SK-N-SH (cell line): ENCODE measurements around the gene NLRC4. TPM values are rescaled to one million over a fixed set of nuclear protein-coding genes. Genes with fewer than 3 reads are reported as not detected.

Source experiments
- CTCF ChIA-PET: fragments of 300-600, 350-600 bp; formaldehyde crosslinking; extraction: SDS; loops from one replicate; lab custom pipeline; 2021; lab: Yijun Ruan, JAX
- POLR2A ChIA-PET: fragments of 350-600 bp; sonication (Branson Sonifier 250); formaldehyde crosslinking; extraction: SDS; loops from one replicate; lab custom pipeline; 2020; ENCODE audit warnings: antibody characterized with exemption, inconsistent platforms; lab: Yijun Ruan, JAX
- DNase-seq: peaks from one replicate; pipeline ENCODE4 v3.0.0; 2012
- H2AFZ ChIP-seq: fragments of 200-600 bp; sonication (generic); 2 replicates; pipeline ENCODE4 v1.8.1; 2016; ENCODE audit warnings: antibody characterized with exemption, mild to moderate bottlenecking, low read depth
- H3F3A ChIP-seq: fragments of 200-600 bp; sonication (generic); replicated peaks from 2 replicates; pipeline ENCODE3; 2016; ENCODE audit warnings: antibody characterized with exemption, mild to moderate bottlenecking; ENCODE audit not compliant: insufficient read depth
- H3K27ac ChIP-seq, 2 experiments: fragments of 200-500 bp in 1 of 2; fragments of 200-600 bp in 1 of 2; sonication (Bioruptor generic) in 1 of 2; sonication (generic), shearing (Covaris generic) in 1 of 2; 2 replicates each; pipeline versions ENCODE4 v1.5.1 to v1.6.1; 2014 to 2016; ENCODE audit warnings: low read depth in 2 of 2, inconsistent platforms in 1 of 2, low read length in 1 of 2, mild to moderate bottlenecking in 1 of 2, mixed read lengths in 1 of 2
- H3K27me3 ChIP-seq: fragments of 200-600 bp; sonication (generic), shearing (Covaris generic); 2 replicates; pipeline ENCODE4 v1.6.1; 2016; ENCODE audit warnings: mixed run types; ENCODE audit not compliant: insufficient read depth
- H3K36me3 ChIP-seq, 2 experiments: fragments of 200-500 bp in 1 of 2; fragments of 200-600 bp in 1 of 2; sonication (Bioruptor generic) in 1 of 2; sonication (generic) in 1 of 2; replicated peaks in 1 of 2; 2 replicates each; pipeline versions ENCODE3 to v1.5.1; 2014 to 2016; ENCODE audit warnings: low read length in 1 of 2, mild to moderate bottlenecking in 1 of 2; ENCODE audit not compliant: insufficient read depth in 2 of 2, control insufficient read depth in 1 of 2
- H3K4me1 ChIP-seq, 2 experiments: fragments of 200-500 bp in 1 of 2; fragments of 200-600 bp in 1 of 2; sonication (Bioruptor generic) in 1 of 2; sonication (generic), shearing (Covaris generic) in 1 of 2; 2 replicates each; pipeline versions ENCODE4 v1.5.1 to v1.6.1; 2014 to 2016; ENCODE audit warnings: low read depth in 1 of 2, low read length in 1 of 2, mixed run types in 1 of 2; ENCODE audit not compliant: insufficient read depth in 2 of 2, control insufficient read depth in 1 of 2
- H3K4me2 ChIP-seq: fragments of 200-600 bp; sonication (generic), shearing (Covaris generic); 2 replicates; pipeline ENCODE4 v1.6.1; 2017; ENCODE audit warnings: mixed run types
- H3K4me3 ChIP-seq, 2 experiments: fragments of 200-500 bp in 1 of 2; fragments of 200-600 bp in 1 of 2; sonication (Bioruptor generic) in 1 of 2; sonication (generic), shearing (Covaris generic) in 1 of 2; 2 replicates each; pipeline versions ENCODE4 v1.5.1 to v1.8.1; 2014 to 2016; ENCODE audit warnings: low read depth in 2 of 2, inconsistent platforms in 1 of 2, low read length in 1 of 2, mild to moderate bottlenecking in 1 of 2, mixed read lengths in 1 of 2, moderate library complexity in 1 of 2
- H3K79me2 ChIP-seq: fragments of 200-600 bp; sonication (generic); 2 replicates; pipeline ENCODE4 v1.8.1; 2017; ENCODE audit warnings: mild to moderate bottlenecking; ENCODE audit not compliant: insufficient read depth
- H3K9ac ChIP-seq: fragments of 200-600 bp; sonication (generic); 2 replicates; pipeline ENCODE4 v1.6.1; 2017; ENCODE audit warnings: mixed run types
- H3K9me2 ChIP-seq: fragments of 200-600 bp; sonication (generic); 2 replicates; pipeline ENCODE4 v1.6.1; 2017; ENCODE audit warnings: mixed run types
- H3K9me3 ChIP-seq: fragments of 200-600 bp; sonication (generic); 2 replicates; pipeline ENCODE4 v1.6.1; 2017; ENCODE audit warnings: mixed run types, mild to moderate bottlenecking, moderate library complexity
- H4K20me1 ChIP-seq: fragments of 200-600 bp; sonication (generic); 2 replicates; pipeline ENCODE4 v1.6.1; 2017; ENCODE audit warnings: mild to moderate bottlenecking, mixed run types; ENCODE audit not compliant: insufficient read depth
- CHD2 ChIP-seq: fragments of 150-350 bp; IDR thresholded peaks from 2 replicates; pipeline ENCODE4 v1.6.1; 2018; ENCODE audit warnings: low read length; ENCODE audit not compliant: partially characterized antibody
- CTCF ChIP-seq: fragments of 200-600 bp; sonication (generic); IDR thresholded peaks from 2 replicates; pipeline ENCODE4 v1.6.1; 2017; ENCODE audit warnings: antibody characterized with exemption, mild to moderate bottlenecking, moderate library complexity
- EP300 ChIP-seq, 2 experiments: IDR thresholded peaks; 2 replicates each; pipeline versions ENCODE4 v1.4.0 to v1.6.1; 2012; ENCODE audit warnings: borderline replicate concordance in 1 of 2, low read depth in 1 of 2, low read length in 1 of 2
- EZH2phosphoT487 ChIP-seq: fragments of 200-600 bp; sonication (generic); IDR thresholded peaks from 2 replicates; pipeline ENCODE4 v1.6.1; 2017; ENCODE audit warnings: low read depth, mixed run types, mild to moderate bottlenecking, antibody characterized with exemption, moderate library complexity, borderline replicate concordance
- FOSL2 ChIP-seq: IDR thresholded peaks from 2 replicates; pipeline ENCODE4 v1.4.0; 2012; ENCODE audit warnings: low read depth, mild to moderate bottlenecking, moderate library complexity, borderline replicate concordance
- FOXJ3 ChIP-seq: sonication (generic); formaldehyde crosslinking; IDR thresholded peaks from 2 replicates; pipeline ENCODE4 v1.5.1; 2020; ENCODE audit warnings: mild to moderate bottlenecking, missing genetic modification reagents
- FOXM1 ChIP-seq: IDR thresholded peaks from 2 replicates; pipeline ENCODE4 v1.4.0; 2012; ENCODE audit warnings: low read depth, mild to moderate bottlenecking
- GABPA ChIP-seq: IDR thresholded peaks from 2 replicates; pipeline ENCODE4 v1.4.0; 2012; ENCODE audit warnings: low read depth, mild to moderate bottlenecking
- MAX ChIP-seq: IDR thresholded peaks from 2 replicates; pipeline ENCODE4 v1.4.0; 2012; ENCODE audit warnings: low read depth
- MEF2A ChIP-seq: IDR thresholded peaks from 2 replicates; pipeline ENCODE4 v1.4.0; 2012; ENCODE audit warnings: low read depth, borderline replicate concordance
- MXI1 ChIP-seq: IDR thresholded peaks from 2 replicates; pipeline ENCODE4 v1.6.1; 2012; ENCODE audit warnings: mild to moderate bottlenecking, low read depth, low read length, improper control_type of control experiment
- NFIC ChIP-seq: IDR thresholded peaks from 2 replicates; pipeline ENCODE4 v1.4.0; 2012; ENCODE audit warnings: borderline replicate concordance
- PBX3 ChIP-seq: IDR thresholded peaks from 2 replicates; pipeline ENCODE4; 2012
- RAD21 ChIP-seq: IDR thresholded peaks from 2 replicates; pipeline ENCODE4 v1.6.1; 2012; ENCODE audit warnings: mild to moderate bottlenecking, low read length
- RFX5 ChIP-seq: IDR thresholded peaks from 2 replicates; pipeline ENCODE4 v1.6.1; 2012; ENCODE audit warnings: mild to moderate bottlenecking, improper control_type of control experiment, low read length
- RXRA ChIP-seq: IDR thresholded peaks from 2 replicates; pipeline ENCODE4 v1.4.0; 2012; ENCODE audit warnings: low read depth, mild to moderate bottlenecking, borderline replicate concordance
- SIN3A ChIP-seq: IDR thresholded peaks from 2 replicates; pipeline ENCODE4 v1.6.1; 2012; ENCODE audit warnings: low read depth, mild to moderate bottlenecking, low read length, moderate library complexity, borderline replicate concordance
- SMC3 ChIP-seq: IDR thresholded peaks from 2 replicates; pipeline ENCODE4 v1.6.1; 2012; ENCODE audit warnings: low read depth, low read length, improper control_type of control experiment
- TAF1 ChIP-seq: IDR thresholded peaks from 2 replicates; pipeline ENCODE4 v1.6.1; 2012; ENCODE audit warnings: low read depth, mild to moderate bottlenecking, low read length, moderate library complexity, borderline replicate concordance
- TCF12 ChIP-seq: IDR thresholded peaks from 2 replicates; pipeline ENCODE4 v1.4.0; 2012
- TEAD4 ChIP-seq: IDR thresholded peaks from 2 replicates; pipeline ENCODE4 v1.4.0; 2012; ENCODE audit warnings: mild to moderate bottlenecking, borderline replicate concordance; ENCODE audit not compliant: insufficient read depth
- YY1 ChIP-seq: IDR thresholded peaks from 2 replicates; pipeline ENCODE4 v1.4.0; 2012; ENCODE audit warnings: low read depth, mild to moderate bottlenecking
- WGBS: methylation state at CpG from one replicate; pipeline ENCODE4 v1.1.6; 2017; ENCODE audit warnings: low lambda C conversion rate; 5-methylcytosine and 5-hydroxymethylcytosine counted together
- polyA plus RNA-seq, 3 experiments: library from polyadenylated mRNA; depleted of rRNA; stranded (reverse); fragments of >200 nt; gene quantifications; 2 replicates each; pipeline ENCODE4 v1.2.3, GENCODE V29; 2012

NLRC4 gene
- polyA plus RNA-seq, 1 of the 3 experiments (the other 2 are of a cell fraction) = not detected

DNA sequence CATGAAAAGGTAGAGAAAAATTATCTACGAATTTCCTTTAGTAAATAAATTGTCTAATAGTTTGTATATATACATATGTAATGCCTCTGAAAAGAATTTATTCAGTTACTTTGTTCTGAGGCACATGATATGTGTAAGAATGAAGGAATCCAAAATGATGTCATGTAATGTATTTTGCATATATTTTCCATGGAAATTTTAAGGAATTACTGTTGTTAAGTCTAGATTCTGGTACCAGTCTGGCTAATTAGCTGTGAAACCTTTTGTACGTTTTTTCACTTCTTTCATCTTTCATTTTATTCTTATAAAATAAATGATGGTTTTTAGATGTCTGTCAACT is 25.3 kb upstream of the NLRC4 start (continued):
- no peak for TF ChIP-seq PBX3
- TF ChIP-seq MXI1 = no peak

- no peak overlapping the region for H2AFZ ChIP-seq
- peak overlapping the region in 1 of 2 experiments; percentile 47; a peak in 1 of 4 replicates for H3K27ac ChIP-seq
- POLR2A ChIA-PET = no interaction called here
Measured at GRCh38 chr2:32289165-32289999, 24.7 kb upstream of the NLRC4 start.

GRCh38 chr2:32284321-32284720 is 19.6 kb upstream of the NLRC4 start:
- Histone ChIP-seq H3K9me3 (no peaks in the 10 kb centered on the region), H2AFZ (no peak overlapping the region), H3K4me2 (no peak overlapping the region), H3K9ac (no peak overlapping the region), H3F3A (peaks cover 6% of the 10 kb centered on the region), H3K9me2 (no peaks in the 10 kb centered on the region), H3K79me2 (peaks cover 97% of the 10 kb centered on the region), H4K20me1 (peaks cover 7% of the 10 kb centered on the region), H3K4me1 (peaks cover 0 to 9% of the 10 kb centered on the region in 2 experiments; a peak in 1 of 4 replicates), H3K36me3 (peaks cover 8 to 26% of the 10 kb centered on the region in 2 experiments), H3K4me3 (no peak overlapping the region), H3K27me3 (no peaks in the 10 kb centered on the region), H3K27ac (no peak overlapping the region)
- ChIA-PET POLR2A (no interaction called here), CTCF (no interaction called here)
- WGBS = 98% methylated on average over 2 of the region's 2 CpGs
- no peak for DNase-seq
- TF ChIP-seq FOXM1 (no peak), CTCF (no peak), MAX (no peak), RXRA (no peak), TCF12 (no peak), NFIC (no peak), YY1 (no peak), FOXJ3 (CRISPR knock-in tag) (no peak), TAF1 (no peak), EP300 (IDR thresholded peaks at IDR 0.05; ENCODE audit: borderline replicate concordance in 1 of 2, low read depth in 1 of 2, low read length in 1 of 2) (no peak), SIN3A (no peak), RAD21 (no peak), FOSL2 (no peak), MEF2A (no peak)

More at GRCh38 chr2:32289165-32289999, 24.7 kb upstream of the NLRC4 start:
- TF ChIP-seq MXI1 (no peak), EZH2phosphoT487 (no peak), CHD2 (no peak), MEF2A (no peak), PBX3 (peak; percentile 52; the same call in 1 of the 2 replicates), RFX5 (no peak), FOSL2 (peak; percentile 26; the same call in 1 of the 2 replicates), SMC3 (no peak), GABPA (no peak), YY1 (no peak), TEAD4 (no peak)
- TF ChIP-seq, all 33 proteins: peak for 2
- DNase-seq = no peak
- Histone ChIP-seq H3K27me3 (no peaks in the 10 kb centered on the region), H3K36me3 (peaks cover 14 to 18% of the 10 kb centered on the region in 2 experiments), H3K79me2 (peaks cover 71% of the 10 kb centered on the region), H3K9ac (no peak overlapping the region), H3K9me3 (no peaks in the 10 kb centered on the region), H3K4me2 (peak overlapping the region; percentile 13; the same call in 1 of the 2 replicates), H4K20me1 (peaks cover 10% of the 10 kb centered on the region), H3K4me1 (peaks cover 0 to 18% of the 10 kb centered on the region in 2 experiments; a peak in 2 of 4 replicates), H3K4me3 (no peak overlapping the region), H3F3A (peaks cover 7% of the 10 kb centered on the region), H3K9me2 (no peaks in the 10 kb centered on the region)
- CTCF ChIA-PET = no interaction called here
- 59% methylated on average over 4 of the region's 4 CpGs for WGBS
